GM23248 (cell line): Measurements from ENCODE around the gene TLL1.

Experiments
- EZH2 ChIP-seq: fragments of 200-600 bp; sonication (generic); IDR thresholded peaks from 2 replicates; pipeline ENCODE4 v1.6.1; 2018; ENCODE audit warnings: antibody characterized with exemption, mild to moderate bottlenecking; ENCODE audit not compliant: insufficient read depth, poor library complexity, severe bottlenecking
- EZH2phosphoT487 ChIP-seq: fragments of 200-600 bp; sonication (generic); IDR thresholded peaks from 2 replicates; pipeline ENCODE4 v1.6.1; 2018; ENCODE audit warnings: antibody characterized with exemption, moderate library complexity, mild to moderate bottlenecking, low read depth; ENCODE audit not compliant: insufficient read depth

DNA sequence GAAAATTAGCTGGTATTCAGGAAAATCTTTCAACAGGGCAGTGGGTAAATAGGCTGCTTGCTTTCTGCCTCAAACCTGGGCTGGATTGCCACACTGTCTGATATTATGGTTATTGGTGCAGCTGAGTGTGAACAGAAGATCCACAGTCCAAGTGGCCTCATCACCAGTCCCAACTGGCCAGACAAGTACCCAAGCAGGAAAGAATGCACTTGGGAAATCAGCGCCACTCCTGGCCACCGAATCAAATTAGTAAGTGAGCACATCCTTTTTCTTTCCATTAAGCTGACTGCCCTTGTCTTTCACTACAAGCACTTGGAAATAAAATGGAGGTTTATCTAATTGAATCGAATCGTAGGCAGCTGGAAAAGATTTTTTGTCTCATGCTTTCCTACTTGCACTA is 204.7 kb downstream of the TLL1 start:
- TF ChIP-seq EZH2 (no peak), EZH2phosphoT487 (no peak)
